Loucy (cell line): ENCODE data around the gene BUD23.

Source experiments
- H2AFZ ChIP-seq: fragments of 200-600 bp; sonication (generic); 2 replicates; pipeline ENCODE4 v1.6.0; 2016; ENCODE audit warnings: antibody characterized with exemption, mild to moderate bottlenecking, low read length, moderate library complexity
- H3F3A ChIP-seq: fragments of 200-600 bp; 2 replicates; pipeline ENCODE4 v1.6.0; 2016; ENCODE audit warnings: antibody characterized with exemption, low read depth, mild to moderate bottlenecking
- H3K27me3 ChIP-seq: fragments of 200-600 bp; sonication (generic); 2 replicates; pipeline ENCODE4 v1.6.1; 2014; ENCODE audit warnings: low read length, mild to moderate bottlenecking; ENCODE audit not compliant: insufficient read depth, poor library complexity, severe bottlenecking
- H3K36me3 ChIP-seq: fragments of 200-600 bp; sonication (generic); 2 replicates; pipeline ENCODE4 v1.6.1; 2016; ENCODE audit warnings: low read length; ENCODE audit not compliant: insufficient read depth
- H3K4me1 ChIP-seq: fragments of 200-600 bp; sonication (generic); 2 replicates; pipeline ENCODE4 v1.5.1; 2014; ENCODE audit warnings: low read length, mild to moderate bottlenecking; ENCODE audit not compliant: insufficient read depth, poor library complexity, severe bottlenecking
- H3K4me2 ChIP-seq: fragments of 200-600 bp; sonication (generic); 2 replicates; pipeline ENCODE4 v1.6.0; 2014; ENCODE audit warnings: antibody characterized with exemption, low read length, low read depth, mild to moderate bottlenecking; ENCODE audit not compliant: poor library complexity, severe bottlenecking
- H3K4me3 ChIP-seq: fragments of 200-600 bp; sonication (generic); 2 replicates; pipeline ENCODE4 v1.5.1; 2014; ENCODE audit warnings: low read length, mild to moderate bottlenecking, mixed read lengths; ENCODE audit not compliant: poor library complexity, severe bottlenecking
- H3K79me2 ChIP-seq: fragments of 200-600 bp; sonication (generic); 2 replicates; pipeline ENCODE4 v1.6.1; 2014; ENCODE audit warnings: low read length; ENCODE audit not compliant: insufficient read depth
- H3K9ac ChIP-seq: fragments of 200-600 bp; sonication (generic); 2 replicates; pipeline ENCODE4 v1.6.0; 2014; ENCODE audit warnings: mild to moderate bottlenecking, low read depth, low read length, moderate library complexity; ENCODE audit not compliant: poor library complexity, severe bottlenecking
- H3K9me2 ChIP-seq: fragments of 200-600 bp; sonication (generic); replicated peaks from 2 replicates; pipeline ENCODE4 v1.6.1; 2016; ENCODE audit warnings: low read depth, low read length, mixed read lengths
- H3K9me3 ChIP-seq: fragments of 200-600 bp; sonication (generic); 2 replicates; pipeline ENCODE4 v1.6.1; 2014; ENCODE audit warnings: mild to moderate bottlenecking, antibody characterized with exemption, low read length, low read depth; ENCODE audit not compliant: insufficient read depth
- H4K20me1 ChIP-seq: fragments of 200-600 bp; sonication (generic); 2 replicates; pipeline ENCODE4 v1.6.0; 2014; ENCODE audit warnings: antibody characterized with exemption, low read length, mild to moderate bottlenecking; ENCODE audit not compliant: insufficient read depth, poor library complexity, severe bottlenecking
- CTCF ChIP-seq: fragments of 200-600 bp; sonication (generic); conservative IDR thresholded peaks from 2 replicates; pipeline ENCODE4 v1.5.1; 2014; ENCODE audit warnings: mild to moderate bottlenecking, antibody characterized with exemption, low read length
- EZH2phosphoT487 ChIP-seq: fragments of 200-600 bp; IDR thresholded peaks from 2 replicates; pipeline ENCODE4 v1.6.1; 2018; ENCODE audit warnings: antibody characterized with exemption, mild to moderate bottlenecking, moderate library complexity, borderline replicate concordance

BUD23 gene

DNA sequence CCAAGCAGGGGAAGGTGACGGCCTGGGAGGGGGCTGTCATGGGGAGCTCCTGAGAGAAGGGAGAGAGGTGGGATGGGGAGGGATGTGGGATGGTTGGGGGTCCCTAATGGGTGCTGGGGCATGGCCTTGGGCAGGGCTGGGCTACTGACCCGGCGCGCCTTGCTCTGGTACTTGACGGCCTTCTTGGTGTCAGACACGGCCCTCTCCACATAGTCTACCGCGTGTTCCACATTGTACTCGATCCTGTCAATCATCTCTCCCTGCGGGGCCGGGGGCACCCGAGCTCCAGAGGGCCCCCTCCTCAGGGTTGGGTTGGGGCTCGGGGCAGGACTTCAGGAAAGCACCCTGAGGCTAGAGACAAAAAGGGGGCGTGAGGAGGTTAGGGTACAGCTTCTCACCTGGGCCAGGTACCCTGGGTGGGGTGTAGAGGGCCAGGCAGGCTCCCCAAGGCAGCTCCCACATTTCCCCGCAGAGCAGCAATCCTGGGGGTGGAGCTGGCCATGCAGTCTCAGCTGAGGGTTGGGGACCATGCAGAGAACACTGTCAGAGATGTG lies 17.3 kb downstream of the BUD23 start:
- no peak for TF ChIP-seq EZH2phosphoT487
- no peak for TF ChIP-seq CTCF
- Histone ChIP-seq H3K4me2 (no peak overlapping the region), H2AFZ (no peak overlapping the region), H3K4me3 (no peak overlapping the region), H3K4me1 (no peaks in the 10 kb centered on the region), H3K27me3 (no peaks in the 10 kb centered on the region), H3K9me3 (no peaks in the 10 kb centered on the region), H3K9me2 (no peaks in the 10 kb centered on the region), H3K9ac (no peak overlapping the region), H3K36me3 (peaks cover 32% of the 10 kb centered on the region; the same call in 1 of the 2 replicates), H3F3A (no peaks in the 10 kb centered on the region), H3K79me2 (no peaks in the 10 kb centered on the region), H4K20me1 (no peaks in the 10 kb centered on the region)

DNA sequence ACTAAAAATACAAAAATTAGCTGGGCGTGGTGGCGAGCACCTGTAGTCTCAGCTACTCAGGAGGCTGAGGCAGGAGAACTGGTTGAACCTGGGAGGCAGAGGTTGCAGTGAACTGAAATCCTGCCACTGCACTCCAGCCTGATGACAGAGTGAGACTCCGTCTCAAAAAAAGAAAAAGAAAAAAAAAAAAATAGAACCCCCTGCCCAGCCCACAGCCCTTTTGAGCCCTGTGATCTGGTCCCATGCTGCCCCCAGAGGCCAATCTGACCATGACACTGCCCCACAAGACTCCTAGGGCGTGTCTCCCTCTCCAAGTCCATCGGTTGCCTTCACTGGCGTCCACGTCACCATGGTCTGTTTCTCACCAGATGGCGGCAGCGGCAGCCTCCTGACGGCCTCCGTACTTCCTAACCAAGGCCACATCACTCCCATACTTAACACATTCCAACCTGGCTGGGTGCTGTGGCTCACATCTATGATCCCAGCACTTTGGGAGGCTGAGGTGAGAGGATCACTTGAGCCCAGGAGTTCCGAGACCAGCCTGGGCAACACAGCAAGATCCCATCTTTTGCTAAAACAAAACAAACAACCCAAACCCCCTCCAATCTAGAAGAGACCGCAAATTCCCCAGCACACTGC lies 18.1 kb downstream of the BUD23 start:
- no peaks in the 10 kb centered on the region for H3K9me2 ChIP-seq
- no peaks in the 10 kb centered on the region for H3K4me1 ChIP-seq
- no peaks in the 10 kb centered on the region for H3K79me2 ChIP-seq
- H3K4me3 ChIP-seq: no peak overlapping the region
- no peaks in the 10 kb centered on the region for H3K27me3 ChIP-seq
- TF ChIP-seq EZH2phosphoT487 (no peak), CTCF (peak; percentile 64)
- no peaks in the 10 kb centered on the region for H3K9me3 ChIP-seq
- H3K36me3 ChIP-seq: peaks cover 24% of the 10 kb centered on the region; the same call in 1 of the 2 replicates
- no peaks in the 10 kb centered on the region for H3F3A ChIP-seq
- H4K20me1 ChIP-seq: no peaks in the 10 kb centered on the region
- H2AFZ ChIP-seq: no peak overlapping the region
- no peak overlapping the region for H3K4me2 ChIP-seq
- H3K9ac ChIP-seq: no peak overlapping the region

DNA sequence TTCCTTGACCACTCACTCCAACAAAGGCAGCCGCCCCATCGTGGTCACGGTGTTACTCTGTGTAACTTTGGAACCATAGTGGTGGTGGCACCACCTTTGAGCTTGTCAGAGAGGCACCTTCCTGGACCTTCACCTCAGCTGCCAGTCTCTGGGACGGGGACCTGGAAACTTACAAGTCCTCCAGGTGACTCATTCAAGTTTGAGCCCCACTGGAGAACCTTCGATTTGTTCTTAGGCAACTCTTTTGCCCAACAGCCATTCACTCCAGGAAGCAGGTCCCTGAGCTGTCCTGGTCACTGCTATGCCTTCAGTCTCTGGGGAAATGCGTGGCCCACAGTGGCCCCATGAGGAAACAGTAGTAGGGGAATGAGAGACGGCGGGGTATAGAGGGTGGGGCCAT lies 18.8 kb downstream of the BUD23 start:
- Histone ChIP-seq H4K20me1 (no peaks in the 10 kb centered on the region), H3K36me3 (peaks cover 18% of the 10 kb centered on the region; the same call in 1 of the 2 replicates), H3K4me3 (no peak overlapping the region), H2AFZ (no peak overlapping the region), H3K4me1 (no peaks in the 10 kb centered on the region), H3K4me2 (no peak overlapping the region), H3K79me2 (no peaks in the 10 kb centered on the region), H3K9ac (no peak overlapping the region), H3K27me3 (no peaks in the 10 kb centered on the region), H3K9me2 (no peaks in the 10 kb centered on the region), H3F3A (no peaks in the 10 kb centered on the region), H3K9me3 (no peaks in the 10 kb centered on the region)
- TF ChIP-seq EZH2phosphoT487 (no peak), CTCF (no peak)
